ENCODE data around the gene RBM12.

DNA sequence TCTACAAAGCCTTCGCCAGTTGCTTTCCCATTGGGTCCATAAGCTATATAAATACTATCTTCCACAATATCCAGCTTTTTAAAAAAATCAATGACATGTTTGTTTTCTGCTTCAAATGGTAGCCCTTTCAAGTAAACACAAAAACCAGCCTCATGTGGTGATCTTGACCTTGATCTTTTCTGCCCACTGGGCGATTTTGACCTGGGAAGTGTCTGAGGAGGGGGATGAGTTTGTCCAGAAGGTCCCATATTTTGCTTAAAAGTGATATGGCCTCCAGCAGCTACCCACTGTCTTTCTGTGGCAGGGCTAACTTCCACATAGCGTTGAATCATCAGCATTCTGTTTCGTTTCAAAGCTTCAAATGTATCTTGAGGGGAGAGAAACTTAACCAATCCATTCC is 10.8 kb downstream of the RBM12 start:
- TF ChIP-seq, protein P1, sequence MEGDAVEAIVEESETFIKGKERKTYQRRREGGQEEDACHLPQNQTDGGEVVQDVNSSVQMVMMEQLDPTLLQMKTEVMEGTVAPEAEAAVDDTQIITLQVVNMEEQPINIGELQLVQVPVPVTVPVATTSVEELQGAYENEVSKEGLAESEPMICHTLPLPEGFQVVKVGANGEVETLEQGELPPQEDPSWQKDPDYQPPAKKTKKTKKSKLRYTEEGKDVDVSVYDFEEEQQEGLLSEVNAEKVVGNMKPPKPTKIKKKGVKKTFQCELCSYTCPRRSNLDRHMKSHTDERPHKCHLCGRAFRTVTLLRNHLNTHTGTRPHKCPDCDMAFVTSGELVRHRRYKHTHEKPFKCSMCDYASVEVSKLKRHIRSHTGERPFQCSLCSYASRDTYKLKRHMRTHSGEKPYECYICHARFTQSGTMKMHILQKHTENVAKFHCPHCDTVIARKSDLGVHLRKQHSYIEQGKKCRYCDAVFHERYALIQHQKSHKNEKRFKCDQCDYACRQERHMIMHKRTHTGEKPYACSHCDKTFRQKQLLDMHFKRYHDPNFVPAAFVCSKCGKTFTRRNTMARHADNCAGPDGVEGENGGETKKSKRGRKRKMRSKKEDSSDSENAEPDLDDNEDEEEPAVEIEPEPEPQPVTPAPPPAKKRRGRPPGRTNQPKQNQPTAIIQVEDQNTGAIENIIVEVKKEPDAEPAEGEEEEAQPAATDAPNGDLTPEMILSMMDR (IDR thresholded peaks at IDR 0.05 in 4 of 5, conservative IDR thresholded peaks at IDR 0.05 in 1 of 5), result no peak
- no peak for TF ChIP-seq POLR2A (IDR thresholded peaks at IDR 0.05)

Data from gastrocnemius medialis (tissue), 4 donors.